ENCODE data around the gene SMIM7. TPM values are rescaled to one million over a fixed set of nuclear protein-coding genes. Genes with fewer than 3 reads are reported as not detected.
"Not testable (repeated sequence)": the region's sequence is repeated elsewhere in the genome, so short reads cannot be mapped to it uniquely, and the experiment has no call there.

The SMIM7 gene
- total RNA-seq, 2 donors from 2014 or later, result 44.0 to 45.8 TPM

- no peak for DNase-seq (ENCODE audit: low spot score in 2 of 2)
- Mint-ChIP-seq H3K9me3 (no peaks in the 10 kb centered on the region), H3K27ac (peak overlapping the region in 1 of 2 donors; percentile 71), H3K36me3 (peaks cover 9 to 15% of the 10 kb centered on the region in 2 donors)
- ATAC-seq, result no peak
Measured at GRCh38 chr19:16661480-16662034, 1.6 kb upstream of the SMIM7 start.

- ATAC-seq (peak; percentile 1 to 11), DNase-seq (ENCODE audit: low spot score in 2 of 2) (peak; percentile 49 to 70)
- H3K27ac Mint-ChIP-seq, result peak within 1 kb of the TSS; percentile 91 to 94
- peaks cover 9 to 15% of the 10 kb centered on the region in 2 donors for H3K36me3 Mint-ChIP-seq
- H3K9me3 Mint-ChIP-seq, result no peaks in the 10 kb centered on the region
Measured at GRCh38 chr19:16660763-16661479, 977 bp upstream of the SMIM7 start, which contains the start of gene TMEM38A. Gene TMEM38A, plus strand, starts transcription at chr19:16661139. Its CDS starts 79 bp downstream, at chr19:16661218.

DNA sequence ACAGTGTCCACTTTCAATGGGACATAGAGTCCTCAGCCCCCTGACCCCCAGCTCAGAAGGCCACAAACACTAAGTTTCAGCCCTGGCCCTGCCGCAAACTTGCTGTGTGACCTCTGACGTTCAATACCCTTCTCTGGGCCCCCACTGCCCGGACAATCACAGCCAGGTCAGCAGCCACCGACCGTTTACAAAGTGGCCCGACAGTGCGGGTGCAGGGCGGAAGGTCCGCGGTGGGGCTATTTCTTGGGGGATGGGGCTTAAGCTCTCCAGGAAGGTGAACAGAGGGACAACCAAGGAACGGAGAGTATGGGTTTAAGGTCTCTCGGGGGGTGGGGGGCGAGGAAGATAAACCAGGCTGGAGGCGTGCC, 496 bp downstream of the SMIM7 start:
- no peaks in the 10 kb centered on the region for H3K9me3 Mint-ChIP-seq
- peaks cover 9 to 18% of the 10 kb centered on the region in 2 donors for H3K36me3 Mint-ChIP-seq
- peak in 1 of 2 donors; percentile 57 for DNase-seq (ENCODE audit: low spot score in 2 of 2)
- no peak for ATAC-seq
- peak overlapping the region; percentile 91 to 94 for H3K27ac Mint-ChIP-seq

DNA sequence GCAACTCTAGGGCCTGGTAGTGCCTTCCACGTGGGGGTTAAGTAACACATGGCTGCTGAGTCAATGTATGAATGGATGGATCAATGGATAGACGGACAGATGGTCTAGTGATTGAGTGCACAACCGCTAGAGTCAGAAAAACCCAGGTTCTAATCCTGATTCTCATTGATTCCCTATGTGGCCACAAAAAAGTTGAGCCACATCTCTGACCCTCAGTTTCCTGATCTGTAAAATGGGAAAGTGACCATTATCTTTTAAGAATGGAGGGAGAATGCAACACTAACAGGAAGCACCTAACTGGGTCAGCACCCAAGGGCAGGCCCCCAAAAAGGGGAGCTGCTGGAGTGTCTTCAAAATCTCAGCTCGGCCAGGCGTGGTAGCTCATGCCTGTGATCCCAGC, 2.6 kb downstream of the SMIM7 start:
- no peaks in the 10 kb centered on the region for H3K9me3 Mint-ChIP-seq
- no peak for ATAC-seq
- H3K27ac Mint-ChIP-seq, result peak overlapping the region in 1 of 2 donors; percentile 85
- DNase-seq (ENCODE audit: low spot score in 2 of 2), result no peak
- H3K36me3 Mint-ChIP-seq, result peaks cover 14 to 38% of the 10 kb centered on the region in 2 donors

- Mint-ChIP-seq H3K36me3 (peaks cover 24 to 48% of the 10 kb centered on the region in 2 donors), H3K27ac (peak overlapping the region in 1 of 2 donors; percentile 29), H3K9me3 (no peaks in the 10 kb centered on the region)
- DNase-seq (ENCODE audit: low spot score in 2 of 2) (no peak), ATAC-seq (no peak)
Measured at GRCh38 chr19:16655727-16656126, 4.2 kb downstream of the SMIM7 start.

DNA sequence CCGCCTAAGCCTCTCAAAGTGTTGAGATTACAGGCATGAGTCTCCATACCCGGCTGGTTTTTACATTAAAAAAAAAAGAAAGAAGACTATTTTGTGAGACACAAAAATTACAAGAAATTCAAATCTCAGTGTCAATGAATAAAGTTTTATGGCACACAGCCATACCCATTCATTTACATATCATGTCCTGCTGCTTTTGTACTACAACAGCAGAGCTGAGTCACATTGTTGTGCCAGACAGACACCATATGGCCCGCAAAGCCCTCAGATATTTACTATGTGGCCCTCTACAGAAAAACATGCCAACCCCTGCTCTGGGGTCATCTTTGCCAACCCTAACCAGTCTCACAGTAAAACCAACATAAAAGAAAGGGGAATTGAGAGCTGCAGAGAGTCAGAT, 5.3 kb downstream of the SMIM7 start:
- H3K9me3 Mint-ChIP-seq, result no peaks in the 10 kb centered on the region
- no peak for ATAC-seq
- DNase-seq (ENCODE audit: low spot score in 2 of 2), result no peak
- H3K36me3 Mint-ChIP-seq, result peaks cover 24 to 48% of the 10 kb centered on the region in 2 donors
- peak overlapping the region in 1 of 2 donors; percentile 29 for H3K27ac Mint-ChIP-seq

DNA sequence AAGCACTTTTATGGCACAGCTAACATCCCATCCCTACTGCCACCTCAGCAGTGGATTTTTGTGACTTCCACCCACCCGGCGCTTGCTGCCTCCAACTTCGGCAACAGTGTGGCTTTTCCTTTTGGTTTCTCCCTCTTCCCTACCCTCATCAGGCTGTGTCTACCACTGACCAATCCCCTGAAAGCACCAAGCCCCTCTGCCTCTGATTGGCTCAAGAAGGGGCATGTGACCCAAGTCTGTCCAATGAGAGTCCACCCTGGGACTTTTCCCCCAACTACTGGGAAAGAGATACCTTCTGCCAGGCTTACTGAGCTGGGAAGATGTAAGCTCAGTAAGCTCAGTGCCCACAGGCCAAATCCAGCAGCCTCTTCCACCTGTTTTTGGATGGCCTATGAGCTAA, 5.8 kb downstream of the SMIM7 start:
- H3K9me3 Mint-ChIP-seq, result no peaks in the 10 kb centered on the region
- DNase-seq (ENCODE audit: low spot score in 2 of 2), result no peak
- peaks cover 24 to 48% of the 10 kb centered on the region in 2 donors for H3K36me3 Mint-ChIP-seq
- peak; percentile 38 to 62 for ATAC-seq
- H3K27ac Mint-ChIP-seq, result no peak overlapping the region

GRCh38 chr19:16652854-16653253, 7.1 kb downstream of the SMIM7 start:
- no peaks in the 10 kb centered on the region for H3K9me3 Mint-ChIP-seq
- DNase-seq (ENCODE audit: low spot score in 2 of 2) (no peak), ATAC-seq (no peak)
- peak overlapping the region; percentile 20 to 62 for H3K27ac Mint-ChIP-seq
- peaks cover 15 to 39% of the 10 kb centered on the region in 2 donors for H3K36me3 Mint-ChIP-seq

GRCh38 chr19:16651421-16652188, 8.3 kb downstream of the SMIM7 start:
- Mint-ChIP-seq H3K27ac (peak overlapping the region; percentile 13 to 21), H3K36me3 (peaks cover 15 to 33% of the 10 kb centered on the region in 2 donors)
- not testable (repeated sequence) for H3K9me3 Mint-ChIP-seq; ATAC-seq; DNase-seq (ENCODE audit: low spot score in 2 of 2)

DNA sequence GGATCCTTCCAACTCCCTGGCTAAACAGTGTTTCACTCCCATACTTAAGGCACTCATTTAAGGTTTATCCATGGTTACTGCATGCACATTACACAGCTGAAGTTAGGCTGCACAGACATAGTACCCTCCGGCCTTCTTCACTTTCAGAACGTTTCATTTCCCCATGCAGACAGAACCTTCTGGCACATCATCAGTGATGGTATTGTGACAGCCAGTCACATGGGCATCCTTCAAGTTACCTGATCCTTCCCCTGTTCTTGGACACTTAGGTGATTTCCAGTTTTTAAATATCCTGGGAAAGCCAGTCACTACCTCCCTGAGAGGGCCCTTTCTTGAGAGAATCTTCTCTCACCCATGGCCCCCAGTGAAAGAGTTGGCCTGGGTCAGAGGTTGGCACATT, 9.1 kb downstream of the SMIM7 start:
- no peak for ATAC-seq
- peaks cover 15 to 33% of the 10 kb centered on the region in 2 donors for H3K36me3 Mint-ChIP-seq
- DNase-seq (ENCODE audit: low spot score in 2 of 2), result no peak
- peak overlapping the region in 1 of 2 donors; percentile 44 for H3K27ac Mint-ChIP-seq
- no peaks in the 10 kb centered on the region for H3K9me3 Mint-ChIP-seq

DNA sequence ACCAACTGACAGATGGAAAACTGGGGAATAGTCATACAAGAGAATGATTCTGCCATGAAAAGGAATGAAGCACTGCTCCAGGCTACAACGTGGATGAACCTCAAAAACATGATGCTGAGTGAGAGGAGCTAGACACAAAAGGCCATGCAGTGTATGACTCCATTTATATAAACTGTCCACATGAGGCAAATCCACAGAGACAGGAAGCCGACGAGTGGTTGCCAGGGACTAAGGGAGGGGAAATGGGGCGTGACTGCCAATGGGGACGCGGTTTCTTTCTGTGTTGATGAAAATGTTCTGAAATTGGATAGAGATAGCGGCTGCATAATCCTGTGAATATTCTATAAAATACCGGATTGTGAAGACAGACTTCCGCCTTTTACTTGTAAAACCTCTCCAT, 10.2 kb downstream of the SMIM7 start:
- ATAC-seq (no peak), DNase-seq (ENCODE audit: low spot score in 2 of 2) (no peak)
- no peaks in the 10 kb centered on the region for H3K9me3 Mint-ChIP-seq
- no peak overlapping the region for H3K27ac Mint-ChIP-seq
- H3K36me3 Mint-ChIP-seq, result peaks cover 15 to 33% of the 10 kb centered on the region in 2 donors

GRCh38 chr19:16645140-16645539, 14.8 kb downstream of the SMIM7 start:
- H3K27ac Mint-ChIP-seq, result no peak overlapping the region
- DNase-seq (ENCODE audit: low spot score in 2 of 2), result no peak
- no peaks in the 10 kb centered on the region for H3K9me3 Mint-ChIP-seq
- ATAC-seq, result no peak
- H3K36me3 Mint-ChIP-seq, result peaks cover 0 to 20% of the 10 kb centered on the region in 2 donors

DNA sequence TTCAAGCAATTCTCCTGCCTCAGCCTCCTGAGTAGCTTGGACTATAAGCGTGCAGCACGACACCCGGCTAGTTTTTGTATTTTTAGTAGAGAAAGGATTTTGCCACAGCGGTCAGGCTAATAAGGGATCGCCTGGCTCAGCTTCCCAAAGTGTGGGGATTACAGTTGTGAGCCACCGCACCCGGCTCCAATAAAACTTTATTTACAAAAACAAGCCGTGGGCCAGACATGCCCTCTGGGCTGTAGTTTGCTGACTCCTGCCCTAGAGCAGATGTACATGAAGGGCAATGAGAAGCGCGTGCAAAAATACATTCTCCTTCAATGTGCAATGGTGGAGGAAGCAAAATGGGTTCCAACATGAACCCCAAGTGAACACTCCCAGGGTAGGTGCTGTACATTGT, 18.2 kb downstream of the SMIM7 start:
- no peaks in the 10 kb centered on the region for H3K9me3 Mint-ChIP-seq
- H3K27ac Mint-ChIP-seq, result no peak overlapping the region
- H3K36me3 Mint-ChIP-seq, result peaks cover 0 to 28% of the 10 kb centered on the region in 2 donors
- ATAC-seq (no peak), DNase-seq (ENCODE audit: low spot score in 2 of 2) (no peak)

DNA sequence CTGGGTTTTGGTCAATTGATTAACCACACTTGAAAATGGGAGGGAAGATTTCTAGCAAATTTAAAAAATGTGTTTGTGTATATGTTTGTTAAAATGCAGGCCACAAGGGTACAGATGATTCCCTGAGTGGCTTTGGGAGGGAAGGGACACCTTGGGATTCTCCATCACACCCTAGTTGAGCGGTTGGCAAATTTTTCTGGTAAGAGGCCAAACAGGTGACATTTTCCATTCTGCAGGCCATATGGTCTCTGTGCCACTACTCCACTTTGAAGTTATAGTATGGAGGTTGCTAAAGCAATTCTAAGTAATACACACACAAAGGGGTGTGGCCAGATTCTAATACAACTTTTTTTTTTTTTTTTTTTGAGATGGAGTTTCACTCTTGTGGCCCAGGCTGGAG, 19.0 kb downstream of the SMIM7 start:
- ATAC-seq, result no peak
- Mint-ChIP-seq H3K36me3 (peaks cover 0 to 28% of the 10 kb centered on the region in 2 donors), H3K9me3 (no peaks in the 10 kb centered on the region), H3K27ac (peak overlapping the region in 1 of 2 donors; percentile 93)
- DNase-seq (ENCODE audit: low spot score in 2 of 2), result no peak

DNA sequence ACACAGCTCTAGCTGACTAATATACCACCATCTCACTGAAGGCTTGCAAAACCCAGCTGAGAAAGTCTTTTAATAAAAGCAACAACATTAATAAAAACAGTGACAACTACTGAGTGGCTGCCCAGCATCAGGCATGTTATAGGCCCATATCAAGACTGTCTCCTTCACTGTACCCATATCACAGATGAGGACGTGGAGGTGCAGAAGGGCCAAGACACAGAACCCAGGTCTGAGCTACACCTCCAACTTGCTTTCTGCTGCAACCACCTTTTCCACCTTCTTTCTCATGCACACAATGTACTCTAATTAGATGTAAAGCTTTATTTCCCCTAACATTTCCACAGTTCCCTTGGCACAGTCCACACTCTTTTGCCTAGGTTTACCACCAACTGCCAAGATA, 21.3 kb downstream of the SMIM7 start:
- Mint-ChIP-seq H3K36me3 (peaks cover 0 to 25% of the 10 kb centered on the region in 2 donors), H3K27ac (peak overlapping the region in 1 of 2 donors; percentile 39), H3K9me3 (no peaks in the 10 kb centered on the region)
- DNase-seq (ENCODE audit: low spot score in 2 of 2) (no peak), ATAC-seq (no peak)

DNA sequence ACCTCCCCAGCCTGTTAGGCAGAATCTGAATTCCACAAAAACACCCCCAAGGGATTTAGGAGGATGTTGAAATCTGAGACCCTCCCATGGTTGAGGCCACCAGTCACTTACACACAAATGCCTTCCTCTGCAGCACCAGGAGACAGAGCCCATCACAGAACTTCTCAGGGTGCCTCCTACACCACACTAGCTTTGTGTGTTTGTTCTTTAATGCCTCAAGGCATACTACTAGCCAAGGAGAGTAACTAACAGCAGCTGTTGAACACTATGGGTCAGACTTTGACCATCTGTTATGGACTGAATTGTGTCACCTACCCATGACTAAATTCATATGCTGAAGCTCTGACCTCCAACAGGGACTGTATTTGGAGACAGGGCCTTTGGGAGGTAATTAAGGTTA, 22.4 kb downstream of the SMIM7 start:
- Mint-ChIP-seq H3K9me3 (no peaks in the 10 kb centered on the region), H3K36me3 (peaks cover 0 to 19% of the 10 kb centered on the region in 2 donors), H3K27ac (peak overlapping the region in 1 of 2 donors; percentile 77)
- ATAC-seq (no peak), DNase-seq (ENCODE audit: low spot score in 2 of 2) (no peak)

DNA sequence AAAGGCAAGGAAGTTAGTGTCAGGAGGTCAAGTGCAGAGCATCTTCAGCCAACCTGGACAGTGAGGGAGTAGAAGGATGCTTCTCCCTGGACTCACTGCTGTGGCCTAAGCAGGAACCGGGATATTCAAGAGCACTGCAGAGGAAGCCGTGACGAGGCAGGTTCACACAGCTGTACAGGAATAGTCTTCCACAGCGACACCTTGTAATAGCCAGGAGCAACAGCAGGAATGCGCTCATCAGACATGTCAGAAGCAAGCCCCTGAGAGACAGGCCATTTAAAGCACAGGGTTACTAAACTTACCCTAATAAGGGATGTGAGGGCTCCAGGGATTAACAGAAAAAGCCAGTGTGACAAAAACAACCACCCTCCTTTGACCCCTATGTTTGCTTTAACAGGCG, 28.5 kb downstream of the SMIM7 start:
- peak overlapping the region; percentile 44 to 51 for H3K27ac Mint-ChIP-seq
- ATAC-seq, result no peak
- no peaks in the 10 kb centered on the region for H3K9me3 Mint-ChIP-seq

More for the DNA sequence above, 28.5 kb downstream of the SMIM7 start:
- DNase-seq (ENCODE audit: low spot score in 2 of 2), result no peak
- H3K36me3 Mint-ChIP-seq, result peaks cover 10 to 17% of the 10 kb centered on the region in 2 donors
